WTC11 (cell line): ENCODE measurements around the gene CPEB3.

Source experiments
- SMAD4 ChIP-seq: sonication (generic); formaldehyde crosslinking; IDR thresholded peaks from 2 replicates; pipeline ENCODE4 v1.8.0; 2022; ENCODE audit warnings: mild to moderate bottlenecking, missing genetic modification reagents
- ZBTB21 ChIP-seq: sonication (generic); formaldehyde crosslinking; IDR thresholded peaks from 2 replicates; pipeline ENCODE4 v1.8.1; 2023; ENCODE audit warnings: mild to moderate bottlenecking, missing genetic modification reagents, borderline replicate concordance

- no peak for TF ChIP-seq ZBTB21 (CRISPR knock-in tag)
- TF ChIP-seq SMAD4 = no peak
These were observed 113.3 kb downstream of the CPEB3 start for GRCh38 chr10:92177546-92177945.
